ENCODE results near the gene WLS.

WLS gene

DNA sequence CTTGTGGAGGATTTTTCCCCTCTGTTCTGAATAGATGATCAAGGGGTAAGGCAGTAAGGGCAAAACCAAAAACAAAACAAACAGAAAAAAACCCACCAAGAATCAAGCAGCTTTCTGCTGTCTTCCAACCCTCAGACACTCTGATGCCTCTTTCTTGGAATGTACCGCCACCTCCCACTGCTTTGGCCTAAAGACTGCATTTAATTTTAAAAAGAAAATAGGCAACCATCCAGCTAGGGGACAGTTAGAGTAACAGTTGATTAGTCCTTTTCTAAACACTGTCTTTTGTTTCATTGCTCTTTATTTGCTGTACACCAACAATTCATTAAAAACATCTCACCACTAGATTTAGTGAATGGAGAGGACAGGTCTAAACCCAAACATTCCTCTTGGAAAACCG lies 21.5 kb downstream of the WLS start:
- Histone ChIP-seq H3K4me3 (ENCODE audit: low read length) (no peak overlapping the region), H3K4me1 (ENCODE audit: control insufficient read depth, low read depth, low read length) (no peaks in the 10 kb centered on the region), H3K27me3 (ENCODE audit: control insufficient read depth, insufficient read depth, low read length) (no peaks in the 10 kb centered on the region), H3K9me3 (ENCODE audit: control insufficient read depth, low read depth, low read length) (no peaks in the 10 kb centered on the region), H3K9ac (ENCODE audit: low read length) (no peak overlapping the region), H3K36me3 (ENCODE audit: control insufficient read depth, low read depth, low read length) (no peaks in the 10 kb centered on the region), H3K27ac (ENCODE audit: low read length) (no peak overlapping the region)

DNA sequence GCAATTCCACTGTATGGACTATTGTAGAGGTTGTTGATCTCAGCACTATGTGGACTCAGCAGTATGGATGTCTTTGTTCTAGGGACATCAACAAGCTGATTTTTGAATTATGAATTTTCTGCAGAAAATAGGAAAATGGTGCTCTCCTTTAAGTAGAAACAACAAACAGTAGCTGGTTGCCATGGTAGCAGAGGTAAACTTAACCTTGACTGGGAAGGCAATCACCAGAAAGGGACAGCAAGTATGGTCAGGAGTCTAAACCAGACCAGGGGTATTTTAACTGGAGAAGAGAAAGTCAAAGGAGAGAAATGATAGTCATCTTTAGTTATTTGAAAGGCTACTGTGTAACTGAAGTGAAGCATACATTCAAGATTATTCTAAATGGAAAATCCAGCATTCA lies 22.3 kb downstream of the WLS start:
- Histone ChIP-seq H3K27me3 (ENCODE audit: control insufficient read depth, insufficient read depth, low read length) (no peaks in the 10 kb centered on the region), H3K36me3 (ENCODE audit: control insufficient read depth, low read depth, low read length) (no peaks in the 10 kb centered on the region), H3K4me1 (ENCODE audit: control insufficient read depth, low read depth, low read length) (no peaks in the 10 kb centered on the region), H3K9ac (ENCODE audit: low read length) (no peak overlapping the region), H3K27ac (ENCODE audit: low read length) (no peak overlapping the region), H3K9me3 (ENCODE audit: control insufficient read depth, low read depth, low read length) (no peaks in the 10 kb centered on the region), H3K4me3 (ENCODE audit: low read length) (no peak overlapping the region)

DNA sequence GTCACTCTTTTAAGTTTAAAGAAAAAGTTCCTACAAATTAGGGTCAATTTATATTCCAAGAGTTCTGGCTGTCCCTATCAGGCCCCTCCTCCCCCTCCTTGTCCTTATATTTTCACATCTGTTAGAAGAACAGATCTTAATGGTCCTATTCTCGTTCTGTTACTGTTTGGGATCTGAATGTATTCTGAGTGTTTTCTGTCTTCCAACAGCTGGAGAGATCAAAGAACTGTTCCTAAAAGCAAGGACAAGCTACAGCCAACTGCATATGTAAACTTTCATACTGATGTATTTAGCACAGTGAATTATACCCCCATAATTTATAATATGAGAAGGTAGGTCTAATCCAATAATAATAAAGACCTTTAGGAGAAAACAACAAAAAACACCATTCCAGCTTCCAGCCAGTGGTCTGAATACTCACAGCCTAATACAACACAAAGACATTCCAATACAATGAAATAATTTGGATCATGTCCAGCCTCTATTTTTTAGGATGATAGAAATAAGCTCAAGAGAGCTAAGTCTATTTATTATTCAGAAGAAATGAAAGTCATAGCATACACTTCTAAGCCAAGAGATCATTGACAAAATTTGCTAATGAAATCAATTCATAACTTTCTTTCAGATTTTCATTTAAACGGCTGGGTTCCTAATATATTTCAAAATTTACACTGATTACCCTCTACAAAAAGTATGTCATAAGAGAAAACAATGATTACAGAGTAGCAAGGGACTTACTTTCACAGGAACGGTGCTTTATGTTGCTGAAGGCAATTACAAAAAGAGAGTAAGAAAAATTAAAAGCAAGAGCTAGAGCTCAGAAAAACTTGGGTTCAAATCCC lies 25.3 kb downstream of the WLS start:
- no peak overlapping the region for H3K9ac ChIP-seq (ENCODE audit: low read length)
- no peak overlapping the region for H3K27ac ChIP-seq (ENCODE audit: low read length)
- H3K27me3 ChIP-seq (ENCODE audit: control insufficient read depth, insufficient read depth, low read length): no peaks in the 10 kb centered on the region
- H3K36me3 ChIP-seq (ENCODE audit: control insufficient read depth, low read depth, low read length): no peaks in the 10 kb centered on the region
- H3K4me1 ChIP-seq (ENCODE audit: control insufficient read depth, low read depth, low read length): no peaks in the 10 kb centered on the region
- no peak overlapping the region for H3K4me3 ChIP-seq (ENCODE audit: low read length)
- no peaks in the 10 kb centered on the region for H3K9me3 ChIP-seq (ENCODE audit: control insufficient read depth, low read depth, low read length)

DNA sequence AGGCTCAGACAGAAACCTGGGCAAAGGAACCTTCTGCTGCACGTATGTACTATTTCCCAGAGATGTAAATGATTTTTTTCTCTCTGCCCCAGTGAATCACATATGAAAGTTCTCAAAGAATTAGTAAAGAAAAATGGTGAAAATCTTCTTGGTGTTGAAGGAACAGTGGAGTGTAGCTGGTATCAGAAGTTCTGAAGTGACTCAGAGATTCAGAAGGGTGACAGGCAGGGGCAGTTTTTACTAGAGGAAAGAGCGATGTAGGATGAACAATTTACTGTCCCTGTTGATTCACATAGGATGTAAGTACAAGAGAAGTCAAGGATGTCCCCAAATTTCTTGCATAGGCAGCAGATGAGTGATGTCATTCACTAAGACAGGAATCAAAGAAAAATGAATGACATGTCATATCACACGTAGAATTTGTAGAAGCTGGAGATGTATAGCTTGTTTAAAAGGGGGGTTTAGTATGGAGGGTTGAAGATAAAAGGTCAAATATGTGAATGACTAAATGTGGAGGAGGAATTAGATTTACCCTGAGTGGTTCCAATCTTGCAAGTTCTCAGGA lies 26.4 kb downstream of the WLS start:
- H3K9ac ChIP-seq (ENCODE audit: low read length): no peak overlapping the region
- no peaks in the 10 kb centered on the region for H3K9me3 ChIP-seq (ENCODE audit: control insufficient read depth, low read depth, low read length)
- H3K4me1 ChIP-seq (ENCODE audit: control insufficient read depth, low read depth, low read length): no peaks in the 10 kb centered on the region
- no peaks in the 10 kb centered on the region for H3K36me3 ChIP-seq (ENCODE audit: control insufficient read depth, low read depth, low read length)
- H3K27ac ChIP-seq (ENCODE audit: low read length): no peak overlapping the region
- H3K27me3 ChIP-seq (ENCODE audit: control insufficient read depth, insufficient read depth, low read length): no peaks in the 10 kb centered on the region
- H3K4me3 ChIP-seq (ENCODE audit: low read length): no peak overlapping the region

DNA sequence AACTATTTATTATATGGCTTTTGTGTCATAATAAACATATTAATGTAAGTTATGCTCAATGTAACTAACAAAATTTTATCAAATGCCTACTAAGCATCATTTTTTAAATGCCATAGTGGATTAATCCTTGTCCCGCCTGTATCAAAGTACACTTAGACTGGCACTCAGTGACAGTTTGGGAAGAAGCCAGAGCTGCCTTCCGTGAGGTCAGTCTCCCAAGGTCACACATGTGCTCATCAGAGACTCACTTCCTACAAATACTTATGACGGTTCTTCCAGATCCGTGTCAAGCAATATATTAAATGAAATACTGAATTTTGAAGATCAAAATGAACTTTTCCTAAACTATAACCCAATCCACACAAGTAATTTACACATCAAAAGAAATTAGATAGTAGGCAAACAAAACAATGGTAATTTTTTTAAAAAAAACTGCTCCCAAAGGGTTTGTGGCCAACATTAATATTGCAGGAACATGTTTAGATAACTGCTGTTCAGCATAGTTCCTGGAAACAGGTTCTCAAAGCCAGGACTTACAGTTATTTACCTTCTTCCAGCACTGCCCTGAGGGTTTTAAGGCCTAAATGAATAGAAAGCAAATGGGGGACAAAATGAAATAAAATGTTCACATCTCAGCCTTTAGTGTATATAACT lies 27.2 kb downstream of the WLS start:
- H3K27ac ChIP-seq (ENCODE audit: low read length): no peak overlapping the region
- no peak overlapping the region for H3K4me3 ChIP-seq (ENCODE audit: low read length)
- no peaks in the 10 kb centered on the region for H3K9me3 ChIP-seq (ENCODE audit: control insufficient read depth, low read depth, low read length)
- no peaks in the 10 kb centered on the region for H3K27me3 ChIP-seq (ENCODE audit: control insufficient read depth, insufficient read depth, low read length)
- H3K36me3 ChIP-seq (ENCODE audit: control insufficient read depth, low read depth, low read length): no peaks in the 10 kb centered on the region
- no peaks in the 10 kb centered on the region for H3K4me1 ChIP-seq (ENCODE audit: control insufficient read depth, low read depth, low read length)
- H3K9ac ChIP-seq (ENCODE audit: low read length): no peak overlapping the region

DNA sequence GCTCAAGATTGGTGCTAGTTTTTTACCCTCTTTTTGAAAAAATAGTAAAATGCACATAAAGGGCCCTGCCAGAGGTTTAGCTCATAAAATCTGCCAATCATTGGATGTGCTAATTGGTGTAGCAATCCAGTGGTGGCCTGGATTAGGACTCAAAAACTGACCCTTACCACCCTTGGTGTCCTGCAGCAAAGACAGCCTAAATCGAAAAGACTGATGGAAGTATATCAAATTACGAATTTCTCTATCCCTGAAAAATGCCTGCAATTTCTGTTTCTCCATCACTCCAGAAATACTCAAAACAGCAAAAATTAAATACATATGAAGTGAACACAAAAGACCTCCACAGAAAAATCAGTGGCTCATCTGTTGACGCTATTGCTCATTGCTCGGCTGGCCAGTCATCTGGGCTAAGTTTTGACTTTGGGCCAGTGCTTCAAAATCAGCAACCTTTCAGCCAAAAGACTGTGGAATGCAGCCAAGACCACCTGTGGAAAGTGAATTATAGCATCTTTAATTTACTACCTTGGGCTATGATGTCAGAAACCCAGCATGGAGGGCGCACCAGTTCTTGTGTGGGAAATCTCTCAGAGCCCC lies 30.0 kb downstream of the WLS start:
- H3K4me3 ChIP-seq (ENCODE audit: low read length): no peak overlapping the region
- no peaks in the 10 kb centered on the region for H3K9me3 ChIP-seq (ENCODE audit: control insufficient read depth, low read depth, low read length)
- H3K4me1 ChIP-seq (ENCODE audit: control insufficient read depth, low read depth, low read length): peaks cover 3% of the 10 kb centered on the region
- no peaks in the 10 kb centered on the region for H3K27me3 ChIP-seq (ENCODE audit: control insufficient read depth, insufficient read depth, low read length)
- no peak overlapping the region for H3K9ac ChIP-seq (ENCODE audit: low read length)
- H3K36me3 ChIP-seq (ENCODE audit: control insufficient read depth, low read depth, low read length): no peaks in the 10 kb centered on the region
- no peak overlapping the region for H3K27ac ChIP-seq (ENCODE audit: low read length)

DNA sequence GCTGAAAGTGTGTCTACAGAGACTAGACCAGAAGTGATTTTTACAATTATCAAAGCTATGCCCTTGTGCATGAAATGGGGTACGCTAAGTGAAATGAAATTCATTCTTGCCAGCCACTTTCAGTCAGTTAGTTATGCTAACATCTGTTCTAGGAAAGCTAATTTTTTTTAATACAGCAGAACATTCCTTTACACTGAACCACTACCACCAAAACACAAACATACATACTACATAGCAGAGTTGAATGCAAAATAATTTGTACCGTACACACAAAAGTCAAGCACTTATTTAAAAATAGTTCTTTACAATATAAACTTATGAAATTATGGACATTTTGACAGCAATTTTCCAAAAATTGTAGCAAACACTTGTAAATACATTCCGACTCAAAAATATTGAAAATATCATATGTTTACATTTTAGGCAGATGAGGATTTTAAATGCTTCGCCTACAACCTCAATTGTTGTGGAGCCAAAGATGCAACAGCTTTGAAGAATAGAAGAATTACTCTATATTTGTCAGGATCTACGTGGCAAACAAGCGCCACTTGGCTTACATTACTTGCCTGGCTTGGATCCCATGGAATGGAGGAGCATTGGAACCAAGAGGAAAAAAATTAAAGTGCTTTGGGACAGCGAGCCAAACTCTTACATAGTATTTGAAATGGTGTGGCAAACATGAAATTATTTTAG lies 30.6 kb downstream of the WLS start:
- no peaks in the 10 kb centered on the region for H3K9me3 ChIP-seq (ENCODE audit: control insufficient read depth, low read depth, low read length)
- no peaks in the 10 kb centered on the region for H3K36me3 ChIP-seq (ENCODE audit: control insufficient read depth, low read depth, low read length)
- H3K9ac ChIP-seq (ENCODE audit: low read length): no peak overlapping the region
- H3K27me3 ChIP-seq (ENCODE audit: control insufficient read depth, insufficient read depth, low read length): no peaks in the 10 kb centered on the region
- peaks cover 3% of the 10 kb centered on the region for H3K4me1 ChIP-seq (ENCODE audit: control insufficient read depth, low read depth, low read length)
- H3K27ac ChIP-seq (ENCODE audit: low read length): no peak overlapping the region
- H3K4me3 ChIP-seq (ENCODE audit: low read length): no peak overlapping the region

DNA sequence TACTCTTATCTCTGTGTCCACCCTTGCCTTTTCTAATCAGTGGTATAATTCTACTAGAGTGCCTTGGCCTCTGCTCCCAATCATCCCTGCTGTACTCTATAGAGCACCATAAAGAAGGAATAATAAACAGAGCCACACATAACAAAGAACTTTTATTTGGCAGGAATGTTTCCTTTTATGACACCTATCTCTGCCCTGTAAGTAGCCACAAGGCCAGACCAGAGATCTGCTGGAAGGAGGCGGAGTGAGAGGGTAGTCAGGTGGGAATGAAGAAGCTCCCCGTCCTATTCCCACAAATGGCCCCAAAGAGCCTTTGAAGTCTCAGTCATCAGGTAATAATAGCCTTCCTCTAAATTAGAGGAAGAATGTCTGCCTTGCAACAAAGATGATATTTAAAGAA lies 32.7 kb downstream of the WLS start:
- Histone ChIP-seq H3K9me3 (ENCODE audit: control insufficient read depth, low read depth, low read length) (no peaks in the 10 kb centered on the region), H3K36me3 (ENCODE audit: control insufficient read depth, low read depth, low read length) (no peaks in the 10 kb centered on the region), H3K9ac (ENCODE audit: low read length) (no peak overlapping the region), H3K27me3 (ENCODE audit: control insufficient read depth, insufficient read depth, low read length) (no peaks in the 10 kb centered on the region), H3K27ac (ENCODE audit: low read length) (no peak overlapping the region), H3K4me1 (ENCODE audit: control insufficient read depth, low read depth, low read length) (peaks cover 3% of the 10 kb centered on the region), H3K4me3 (ENCODE audit: low read length) (no peak overlapping the region)

DNA sequence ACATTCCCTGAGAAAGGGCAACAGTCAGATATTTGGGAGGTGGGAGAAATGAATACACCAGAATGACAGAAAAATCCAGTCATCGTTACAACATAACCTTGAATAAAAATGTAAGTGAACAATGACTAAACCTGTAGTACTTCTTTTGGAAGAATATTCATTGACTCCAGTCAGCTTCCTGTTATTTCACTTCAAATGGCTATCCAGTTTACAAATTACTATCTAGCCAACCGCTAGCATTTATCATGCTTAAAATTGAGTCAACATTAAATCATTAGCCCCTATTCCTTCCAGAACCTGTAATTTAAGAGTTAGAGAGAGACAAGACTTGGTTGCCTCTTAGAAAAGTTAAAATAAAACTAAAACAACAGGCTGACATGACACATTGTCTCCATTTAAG lies 33.6 kb downstream of the WLS start:
- no peaks in the 10 kb centered on the region for H3K9me3 ChIP-seq (ENCODE audit: control insufficient read depth, low read depth, low read length)
- H3K4me1 ChIP-seq (ENCODE audit: control insufficient read depth, low read depth, low read length): peaks cover 3% of the 10 kb centered on the region
- no peaks in the 10 kb centered on the region for H3K36me3 ChIP-seq (ENCODE audit: control insufficient read depth, low read depth, low read length)
- H3K4me3 ChIP-seq (ENCODE audit: low read length): no peak overlapping the region
- no peak overlapping the region for H3K9ac ChIP-seq (ENCODE audit: low read length)
- no peak overlapping the region for H3K27ac ChIP-seq (ENCODE audit: low read length)
- H3K27me3 ChIP-seq (ENCODE audit: control insufficient read depth, insufficient read depth, low read length): no peaks in the 10 kb centered on the region

DNA sequence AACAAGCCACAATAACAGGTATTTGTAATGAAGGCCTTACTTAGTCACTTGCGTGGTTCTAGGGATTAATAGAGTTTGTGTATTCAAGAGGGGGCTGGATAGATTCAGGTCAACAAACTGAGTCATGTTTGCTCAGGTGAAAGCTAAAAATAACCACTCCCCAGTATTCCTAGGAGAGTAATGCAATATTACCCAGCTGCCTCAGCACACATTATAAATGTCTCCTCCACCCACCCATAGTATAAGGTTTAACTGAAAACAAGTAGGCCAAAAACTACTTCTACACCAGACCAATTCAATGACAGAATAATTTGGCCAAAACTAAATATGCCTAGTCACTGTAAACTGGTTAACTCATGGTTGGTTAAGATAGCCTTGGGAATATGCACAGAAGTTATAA lies 34.4 kb downstream of the WLS start:
- H3K36me3 ChIP-seq (ENCODE audit: control insufficient read depth, low read depth, low read length): no peaks in the 10 kb centered on the region
- H3K27ac ChIP-seq (ENCODE audit: low read length): no peak overlapping the region
- H3K9me3 ChIP-seq (ENCODE audit: control insufficient read depth, low read depth, low read length): no peaks in the 10 kb centered on the region
- peaks cover 3% of the 10 kb centered on the region for H3K4me1 ChIP-seq (ENCODE audit: control insufficient read depth, low read depth, low read length)
- H3K27me3 ChIP-seq (ENCODE audit: control insufficient read depth, insufficient read depth, low read length): no peaks in the 10 kb centered on the region
- no peak overlapping the region for H3K4me3 ChIP-seq (ENCODE audit: low read length)
- no peak overlapping the region for H3K9ac ChIP-seq (ENCODE audit: low read length)

DNA sequence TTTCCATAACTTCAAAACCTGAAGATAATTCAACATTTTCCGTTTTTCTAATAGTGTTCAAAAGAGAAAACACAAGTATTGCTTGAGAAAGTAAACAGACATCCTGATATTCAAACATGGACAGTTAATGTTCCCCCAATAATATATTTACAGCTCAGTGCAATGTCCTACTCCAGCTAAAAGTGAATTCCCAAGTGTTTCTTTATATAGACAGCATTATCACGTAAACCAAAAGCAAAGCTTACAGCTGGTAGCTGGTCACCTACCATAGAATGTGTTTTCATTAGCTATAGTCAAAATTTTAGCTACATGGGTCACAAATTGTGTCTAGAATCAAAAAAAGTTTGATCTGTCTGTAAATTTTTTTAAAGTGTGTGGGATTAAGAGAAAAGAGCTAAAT lies 34.9 kb downstream of the WLS start:
- peaks cover 3% of the 10 kb centered on the region for H3K4me1 ChIP-seq (ENCODE audit: control insufficient read depth, low read depth, low read length)
- no peak overlapping the region for H3K9ac ChIP-seq (ENCODE audit: low read length)

More for the DNA sequence above, 34.9 kb downstream of the WLS start:
- Histone ChIP-seq H3K4me3 (ENCODE audit: low read length) (no peak overlapping the region), H3K9me3 (ENCODE audit: control insufficient read depth, low read depth, low read length) (no peaks in the 10 kb centered on the region), H3K27me3 (ENCODE audit: control insufficient read depth, insufficient read depth, low read length) (no peaks in the 10 kb centered on the region), H3K27ac (ENCODE audit: low read length) (no peak overlapping the region), H3K36me3 (ENCODE audit: control insufficient read depth, low read depth, low read length) (no peaks in the 10 kb centered on the region)

Data from iPS-18a (cell line).